Activated B cell treated with CpG ODN at 0.5 μM for 24 hours (primary cell): ENCODE measurements around the gene PHOX2B. TPM values are rescaled to one million over a fixed set of nuclear protein-coding genes. Genes with fewer than 3 reads are reported as not detected.

Experiments
- ATAC-seq: fragments of 200-7000 bp; cut with Tn5 transposase; one replicate; pipeline ENCODE4 v1.10.0; 2021; ENCODE audit warnings: low read depth, mild to moderate bottlenecking, moderate library complexity
- CTCF ChIA-PET: fragments of 350-600 bp; sonication (Branson Sonifier 250); formaldehyde crosslinking; loops from one replicate; lab custom pipeline; 2021; ENCODE audit warnings: antibody characterized with exemption; lab: Charles Lee
- POLR2A ChIA-PET: fragments of 350-600 bp; sonication (Branson Sonifier 250); formaldehyde crosslinking; loops from one replicate; lab custom pipeline; 2021; ENCODE audit warnings: antibody characterized with exemption; lab: Charles Lee
- DNase-seq: peaks from one replicate; pipeline ENCODE4 v3.0.0; 2022
- H3K27ac Mint-ChIP-seq: one replicate; pipeline ENCODE4 v1.8.0; 2020; ENCODE audit warnings: mixed read lengths
- H3K27me3 Mint-ChIP-seq: one replicate; pipeline ENCODE4 v1.8.0; 2021; ENCODE audit warnings: mixed read lengths
- H3K36me3 Mint-ChIP-seq: one replicate; pipeline ENCODE4 v1.8.0; 2021; ENCODE audit warnings: low read depth, mixed read lengths
- H3K4me1 Mint-ChIP-seq: one replicate; pipeline ENCODE4 v1.8.0; 2021; ENCODE audit warnings: mixed read lengths
- H3K4me3 Mint-ChIP-seq: one replicate; pipeline ENCODE4 v1.8.0; 2020; ENCODE audit warnings: mild to moderate bottlenecking, mixed read lengths
- H3K9me3 Mint-ChIP-seq: one replicate; pipeline ENCODE4 v1.8.0; 2020; ENCODE audit warnings: mixed read lengths
- CTCF ChIP-seq: fragments of 200-600 bp; IDR thresholded peaks from one replicate; pipeline ENCODE4 v1.8.0; 2022; ENCODE audit warnings: antibody characterized with exemption, mild to moderate bottlenecking
- intact Hi-C: fragments of 100-400 bp; cut with micrococcal nuclease; formaldehyde crosslinking; loops from one replicate; pipeline ENCODE4 v1.15.1; 2024
- total RNA-seq: library from RNA; stranded (reverse); gene quantifications from 2 replicates; pipeline ENCODE4 v1.2.3, GENCODE V29; 2022

The PHOX2B gene
- total RNA-seq, 1 donor from 2014 or later: not detected

GRCh38 chr4:41728573-41728913, 20.0 kb downstream of the PHOX2B start:
- no peak for ATAC-seq
- H3K27me3 Mint-ChIP-seq: peaks cover 6% of the 10 kb centered on the region
- intact Hi-C loops: no loop called here
- no peak for TF ChIP-seq CTCF
- no peak overlapping the region for H3K4me3 Mint-ChIP-seq
- no peak for DNase-seq
- ChIA-PET CTCF (no interaction called here), POLR2A (no interaction called here)
- H3K27ac Mint-ChIP-seq: no peak overlapping the region
- no peaks in the 10 kb centered on the region for H3K4me1 Mint-ChIP-seq
- H3K9me3 Mint-ChIP-seq: peaks cover 5% of the 10 kb centered on the region
- no peaks in the 10 kb centered on the region for H3K36me3 Mint-ChIP-seq

GRCh38 chr4:41727861-41728572, 20.5 kb downstream of the PHOX2B start:
- ChIA-PET POLR2A (no interaction called here), CTCF (no interaction called here)
- no peak overlapping the region for H3K27ac Mint-ChIP-seq
- ATAC-seq: no peak
- intact Hi-C loops: no loop called here
- no peak for TF ChIP-seq CTCF
- peaks cover 6% of the 10 kb centered on the region for H3K27me3 Mint-ChIP-seq
- no peak for DNase-seq
- H3K4me3 Mint-ChIP-seq: no peak overlapping the region
- no peaks in the 10 kb centered on the region for H3K36me3 Mint-ChIP-seq
- H3K4me1 Mint-ChIP-seq: no peaks in the 10 kb centered on the region
- H3K9me3 Mint-ChIP-seq: peaks cover 5% of the 10 kb centered on the region

- POLR2A ChIA-PET: no interaction called here
- Mint-ChIP-seq H3K4me1 (no peaks in the 10 kb centered on the region), H3K27ac (no peak overlapping the region), H3K4me3 (no peak overlapping the region), H3K36me3 (no peaks in the 10 kb centered on the region), H3K9me3 (peaks cover 5% of the 10 kb centered on the region), H3K27me3 (peaks cover 4% of the 10 kb centered on the region)
- CTCF ChIA-PET: no interaction called here
- DNase-seq (no peak), ATAC-seq (no peak)
- TF ChIP-seq CTCF: no peak
- intact Hi-C loops: no loop called here
These were observed 23.3 kb downstream of the PHOX2B start for GRCh38 chr4:41725254-41725653.

- no peak for TF ChIP-seq CTCF
- peaks cover 5% of the 10 kb centered on the region for H3K9me3 Mint-ChIP-seq
- ChIA-PET CTCF (no interaction called here), POLR2A (no interaction called here)
- intact Hi-C loops: no loop called here
- ATAC-seq: no peak
- H3K27me3 Mint-ChIP-seq: peaks cover 6% of the 10 kb centered on the region
- no peaks in the 10 kb centered on the region for H3K36me3 Mint-ChIP-seq
- no peak overlapping the region for H3K27ac Mint-ChIP-seq
- no peak for DNase-seq
- H3K4me1 Mint-ChIP-seq: no peaks in the 10 kb centered on the region
- H3K4me3 Mint-ChIP-seq: no peak overlapping the region
These were observed 25.2 kb downstream of the PHOX2B start for GRCh38 chr4:41723286-41723685.

GRCh38 chr4:41722181-41722580, 26.3 kb downstream of the PHOX2B start:
- intact Hi-C loops: no loop called here
- H3K27ac Mint-ChIP-seq: no peak overlapping the region
- ATAC-seq (no peak), DNase-seq (no peak)
- CTCF ChIA-PET: no interaction called here
- peaks cover 5% of the 10 kb centered on the region for H3K9me3 Mint-ChIP-seq
- no peaks in the 10 kb centered on the region for H3K4me1 Mint-ChIP-seq
- H3K4me3 Mint-ChIP-seq: no peak overlapping the region
- POLR2A ChIA-PET: no interaction called here
- H3K36me3 Mint-ChIP-seq: no peaks in the 10 kb centered on the region
- H3K27me3 Mint-ChIP-seq: peaks cover 6% of the 10 kb centered on the region
- TF ChIP-seq CTCF: no peak
